Glutamatergic neuron (in vitro differentiated cells): ENCODE data around the gene GALNT13. TPM values are rescaled to one million over a fixed set of nuclear protein-coding genes. Genes with fewer than 3 reads are reported as not detected.

Experiments used
- DNase-seq: peaks from one replicate; pipeline ENCODE4 v3.0.0; 2022
- H3K27ac Mint-ChIP-seq: one replicate; pipeline ENCODE4 v1.8.0; 2020; ENCODE audit warnings: mild to moderate bottlenecking, mixed read lengths, inconsistent platforms; ENCODE audit not compliant: unreplicated experiment
- H3K27me3 Mint-ChIP-seq: one replicate; pipeline ENCODE4 v1.8.0; 2020; ENCODE audit warnings: mild to moderate bottlenecking, moderate library complexity, mixed read lengths, inconsistent platforms; ENCODE audit not compliant: unreplicated experiment
- H3K36me3 Mint-ChIP-seq: one replicate; pipeline ENCODE4 v1.8.0; 2020; ENCODE audit warnings: mild to moderate bottlenecking, mixed read lengths, inconsistent platforms; ENCODE audit not compliant: unreplicated experiment
- H3K4me1 Mint-ChIP-seq: one replicate; pipeline ENCODE4 v1.8.0; 2020; ENCODE audit warnings: mild to moderate bottlenecking, low read depth, mixed read lengths, inconsistent platforms; ENCODE audit not compliant: unreplicated experiment
- H3K4me3 Mint-ChIP-seq: one replicate; pipeline ENCODE4 v1.8.0; 2020; ENCODE audit warnings: mild to moderate bottlenecking, mixed read lengths, inconsistent platforms; ENCODE audit not compliant: unreplicated experiment
- H3K9me3 Mint-ChIP-seq: one replicate; pipeline ENCODE4 v1.8.0; 2020; ENCODE audit warnings: mild to moderate bottlenecking, moderate library complexity, mixed read lengths, inconsistent platforms; ENCODE audit not compliant: unreplicated experiment
- CTCF ChIP-seq: fragments of 200-600 bp; sonication (generic); IDR thresholded peaks from one replicate; pipeline ENCODE4 v1.5.0; 2021; ENCODE audit not compliant: partially characterized antibody, unreplicated experiment
- total RNA-seq: library from RNA; stranded (reverse); fragmentation: NEBNext Ultra II Directional; extraction: Animal tissue kit (Norgen Biotek cat#: 25700); gene quantifications from one replicate; pipeline ENCODE4 v1.2.1, GENCODE V29; 2021; ENCODE audit not compliant: unreplicated experiment

GALNT13 gene
- total RNA-seq, 1 donor from 2014 or later, result 5.5 TPM

DNA sequence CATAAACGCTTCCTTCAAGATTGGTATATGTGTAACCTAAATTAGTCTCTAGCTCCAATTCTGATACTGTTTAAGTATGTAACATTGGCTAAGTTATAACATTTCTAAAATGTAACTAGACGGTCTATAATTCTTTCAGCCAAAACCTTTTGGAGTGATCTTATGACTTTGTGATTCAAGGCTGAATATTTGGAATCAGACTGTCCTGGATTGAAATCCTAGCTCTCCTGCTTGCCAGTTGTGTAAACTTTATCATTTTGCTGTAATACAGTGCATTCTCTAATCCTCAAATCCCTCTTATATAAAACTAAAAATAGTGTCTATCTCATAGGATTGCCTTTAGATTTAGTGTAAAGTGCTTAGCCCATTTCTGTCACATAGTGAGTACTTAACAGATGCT is 489.6 kb downstream of the GALNT13 start:
- no peak overlapping the region for H3K4me3 Mint-ChIP-seq
- H3K4me1 Mint-ChIP-seq, result peaks cover 9% of the 10 kb centered on the region
- no peak for TF ChIP-seq CTCF
- no peaks in the 10 kb centered on the region for H3K36me3 Mint-ChIP-seq
- DNase-seq, result no peak
- no peaks in the 10 kb centered on the region for H3K9me3 Mint-ChIP-seq
- peaks cover 2% of the 10 kb centered on the region for H3K27me3 Mint-ChIP-seq
- no peak overlapping the region for H3K27ac Mint-ChIP-seq

DNA sequence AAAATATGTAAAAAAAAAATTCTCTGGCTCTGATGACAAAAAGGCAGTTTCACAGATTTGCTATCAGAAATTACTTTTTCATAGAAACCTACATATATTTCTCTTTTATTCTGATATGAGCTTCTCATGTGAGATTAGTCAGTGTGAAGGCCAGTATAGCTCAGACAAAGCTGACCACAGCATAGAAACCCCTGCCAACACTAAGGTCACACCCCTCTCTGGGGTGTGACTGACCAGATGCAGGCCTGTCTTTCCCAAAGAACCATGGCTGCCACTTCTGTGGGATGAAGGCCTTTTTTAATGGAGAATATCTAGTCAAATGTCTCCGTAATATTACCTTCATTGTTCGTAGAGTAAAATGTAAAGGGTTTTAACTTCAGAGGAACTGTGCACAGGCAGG is 496.4 kb downstream of the GALNT13 start:
- no peaks in the 10 kb centered on the region for H3K36me3 Mint-ChIP-seq
- H3K4me1 Mint-ChIP-seq, result no peaks in the 10 kb centered on the region
- no peaks in the 10 kb centered on the region for H3K9me3 Mint-ChIP-seq
- DNase-seq, result no peak
- H3K27me3 Mint-ChIP-seq, result no peaks in the 10 kb centered on the region
- no peak for TF ChIP-seq CTCF
- H3K27ac Mint-ChIP-seq, result no peak overlapping the region
- H3K4me3 Mint-ChIP-seq, result no peak overlapping the region

DNA sequence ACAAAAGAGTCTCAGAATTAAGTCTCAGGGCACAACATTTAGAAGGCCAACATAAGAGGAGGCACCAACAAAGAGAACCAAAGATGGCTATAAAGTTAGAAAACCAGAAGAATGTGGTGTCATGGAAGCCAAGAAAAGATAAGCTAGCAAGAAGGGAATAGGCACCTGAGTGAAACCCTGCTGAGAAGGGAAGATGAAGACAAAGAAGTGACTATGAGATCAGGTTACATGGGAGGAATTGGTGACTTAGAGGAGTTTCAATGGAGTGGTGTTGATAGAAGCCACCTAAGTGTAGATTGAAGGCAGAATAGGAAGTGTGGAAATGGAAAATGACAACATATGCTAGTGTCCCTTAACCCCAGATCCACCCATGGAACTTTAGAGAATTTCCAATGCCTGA is 499.2 kb downstream of the GALNT13 start:
- peaks cover 6% of the 10 kb centered on the region for H3K4me1 Mint-ChIP-seq
- no peak for DNase-seq
- no peak overlapping the region for H3K27ac Mint-ChIP-seq
- no peaks in the 10 kb centered on the region for H3K9me3 Mint-ChIP-seq
- no peaks in the 10 kb centered on the region for H3K36me3 Mint-ChIP-seq
- TF ChIP-seq CTCF, result no peak
- H3K27me3 Mint-ChIP-seq, result no peaks in the 10 kb centered on the region
- no peak overlapping the region for H3K4me3 Mint-ChIP-seq

DNA sequence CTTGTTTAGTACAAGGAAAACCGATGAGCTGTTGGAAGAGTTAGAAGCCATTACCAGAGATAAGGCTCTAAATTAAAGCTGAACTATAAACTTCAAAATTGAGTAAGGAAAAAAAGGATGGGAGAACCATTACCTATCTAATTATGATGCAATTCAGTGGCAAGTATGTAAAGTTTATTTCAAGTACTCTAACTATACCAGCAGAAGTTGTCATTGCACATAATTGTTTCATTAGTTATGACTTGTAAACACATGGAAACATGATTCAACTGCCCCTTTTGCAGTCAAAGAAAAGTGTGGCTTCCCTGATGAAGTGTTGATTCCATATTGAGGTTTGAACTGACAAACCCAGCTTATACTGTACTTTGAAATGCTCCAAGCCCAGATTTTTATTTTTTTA is 502.7 kb downstream of the GALNT13 start:
- DNase-seq, result no peak
- no peak overlapping the region for H3K27ac Mint-ChIP-seq

GRCh38 chr2:154375579-154375931 is 503.8 kb downstream of the GALNT13 start:
- Mint-ChIP-seq H3K4me3 (peak overlapping the region; percentile 58), H3K4me1 (peaks cover 6% of the 10 kb centered on the region), H3K9me3 (no peaks in the 10 kb centered on the region), H3K36me3 (no peaks in the 10 kb centered on the region), H3K27ac (no peak overlapping the region), H3K27me3 (no peaks in the 10 kb centered on the region)
- peak; percentile 56 for TF ChIP-seq CTCF
- DNase-seq, result no peak

More for the DNA sequence above, 502.7 kb downstream of the GALNT13 start:
- no peak overlapping the region for H3K4me3 Mint-ChIP-seq
- no peak for TF ChIP-seq CTCF
- H3K36me3 Mint-ChIP-seq, result no peaks in the 10 kb centered on the region
- no peaks in the 10 kb centered on the region for H3K27me3 Mint-ChIP-seq
- H3K4me1 Mint-ChIP-seq, result peaks cover 6% of the 10 kb centered on the region
- H3K9me3 Mint-ChIP-seq, result no peaks in the 10 kb centered on the region
